GM12874 (cell line): ENCODE measurements around the gene ITGA2B.

Source experiments
- CTCF ChIP-seq: IDR thresholded peaks from 2 replicates; pipeline ENCODE4 v1.5.1; 2011; ENCODE audit warnings: low read depth, mild to moderate bottlenecking, control low read depth, low read length, moderate library complexity; ENCODE audit not compliant: insufficient read depth

Gene ITGA2B

DNA sequence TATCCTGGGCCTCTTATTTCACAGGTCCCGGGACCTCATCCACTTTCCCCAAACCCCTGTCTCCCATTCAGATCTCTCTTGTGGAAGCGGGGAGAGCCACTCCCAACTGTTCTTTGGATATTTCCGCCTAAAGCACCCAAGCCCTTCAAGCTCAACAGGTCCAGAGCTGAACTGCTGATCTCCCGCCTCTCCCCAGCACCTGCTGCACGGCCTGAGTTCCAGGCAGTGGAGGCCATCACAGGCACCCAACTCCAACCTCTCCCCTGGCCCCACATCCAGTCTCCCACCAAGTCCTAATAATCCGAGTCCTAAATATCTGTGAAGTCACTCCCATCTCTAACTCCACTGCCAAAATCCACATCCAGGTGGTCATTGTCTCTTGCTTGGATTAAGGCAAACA is 6.5 kb downstream of the ITGA2B start:
- TF ChIP-seq CTCF, result no peak

DNA sequence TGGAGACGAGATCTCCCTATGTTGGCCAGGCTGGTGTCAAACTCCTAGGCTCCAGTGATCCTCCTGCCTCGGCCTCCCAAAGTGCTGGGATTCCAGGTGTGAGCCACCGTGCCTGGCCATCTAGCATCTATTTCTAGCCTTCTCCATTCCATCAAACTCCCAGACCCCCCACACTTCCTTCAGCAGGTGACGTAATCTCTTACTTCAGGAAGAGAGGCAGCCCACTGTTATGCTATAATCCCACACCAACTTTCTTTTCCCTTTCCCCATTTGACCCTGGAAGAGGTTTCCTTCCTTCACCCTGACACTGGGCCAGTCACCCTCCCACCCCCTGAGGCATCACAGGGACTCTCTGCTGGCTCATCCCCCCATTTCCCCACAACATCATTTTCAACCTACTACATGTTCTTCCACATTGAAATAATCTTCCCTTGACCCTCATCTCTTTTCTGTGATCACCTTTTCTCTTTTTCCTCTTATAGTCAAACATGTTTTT is 7.6 kb downstream of the ITGA2B start:
- no peak for TF ChIP-seq CTCF

DNA sequence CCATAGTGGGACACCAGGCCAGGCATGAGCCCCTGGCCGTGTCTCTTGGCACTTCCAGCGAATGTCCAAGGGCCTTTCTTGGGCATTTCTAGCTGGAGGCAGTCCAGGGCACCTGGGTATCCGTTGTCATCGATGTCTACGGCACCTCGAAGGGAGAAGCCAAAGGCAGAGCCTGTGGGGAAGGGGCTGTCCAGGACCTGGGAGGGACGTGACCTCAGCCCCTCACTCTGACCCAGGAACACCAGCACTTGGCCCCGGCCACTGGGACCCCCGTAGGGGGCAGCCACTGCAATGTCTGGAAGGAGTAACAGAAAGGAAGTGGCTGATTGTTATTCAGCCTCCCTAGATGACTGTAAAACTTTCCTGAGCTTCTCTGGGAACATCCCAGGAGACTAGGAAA is 8.7 kb downstream of the ITGA2B start:
- TF ChIP-seq CTCF, result no peak

GRCh38 chr17:44379887-44380286 is 9.6 kb downstream of the ITGA2B start:
- TF ChIP-seq CTCF, result no peak

DNA sequence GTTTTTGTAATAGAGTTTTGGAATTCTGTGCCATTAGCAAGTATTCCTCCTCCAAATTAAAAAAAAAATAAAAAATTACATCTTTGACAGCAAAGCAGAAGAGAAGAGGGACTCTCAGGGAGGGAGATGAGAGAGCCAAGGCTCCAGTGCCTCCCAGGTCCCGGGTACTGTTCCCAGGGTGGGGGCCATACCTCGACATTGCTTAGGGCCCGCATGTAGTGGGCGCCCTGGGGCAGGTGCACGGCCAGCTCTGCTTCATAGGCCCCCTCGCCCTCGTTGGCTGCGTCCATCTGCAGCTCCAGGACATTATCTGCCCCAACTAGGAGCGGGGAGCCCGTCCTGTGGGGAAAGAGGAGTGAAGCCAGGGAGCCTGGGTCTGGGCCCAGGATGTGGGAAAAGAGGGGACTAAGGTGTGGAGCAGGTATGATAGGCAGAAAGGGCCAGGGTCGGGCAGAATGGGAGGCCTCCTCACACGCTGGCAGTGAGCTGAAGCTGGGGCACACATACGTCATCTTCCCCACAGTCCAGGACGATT is 11.2 kb downstream of the ITGA2B start:
- TF ChIP-seq CTCF, result no peak

GRCh38 chr17:44376779-44377178 is 12.7 kb downstream of the ITGA2B start:
- TF ChIP-seq CTCF, result no peak

DNA sequence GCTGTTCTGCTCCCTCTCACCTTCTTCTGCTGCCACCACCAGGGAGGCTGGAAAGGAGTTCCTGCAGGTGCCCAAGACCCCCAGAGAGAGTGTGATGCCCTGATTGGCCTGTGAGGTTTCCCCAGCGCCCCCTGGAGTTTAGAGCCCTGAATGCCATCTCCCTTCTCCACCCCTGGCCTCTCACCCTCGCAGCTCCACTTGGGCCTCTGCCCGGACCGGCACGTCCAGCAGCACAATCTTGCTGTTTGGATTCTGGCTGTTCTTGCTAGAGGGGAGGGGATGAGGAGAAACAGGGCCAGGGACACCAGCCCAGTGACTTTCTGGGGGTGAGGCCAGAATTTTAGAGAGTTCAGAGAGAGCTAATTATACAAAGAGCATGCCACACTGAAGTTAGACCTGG is 13.3 kb downstream of the ITGA2B start:
- peak; percentile 71 for TF ChIP-seq CTCF
